ENCODE results near the gene TNFSF12.

DNA sequence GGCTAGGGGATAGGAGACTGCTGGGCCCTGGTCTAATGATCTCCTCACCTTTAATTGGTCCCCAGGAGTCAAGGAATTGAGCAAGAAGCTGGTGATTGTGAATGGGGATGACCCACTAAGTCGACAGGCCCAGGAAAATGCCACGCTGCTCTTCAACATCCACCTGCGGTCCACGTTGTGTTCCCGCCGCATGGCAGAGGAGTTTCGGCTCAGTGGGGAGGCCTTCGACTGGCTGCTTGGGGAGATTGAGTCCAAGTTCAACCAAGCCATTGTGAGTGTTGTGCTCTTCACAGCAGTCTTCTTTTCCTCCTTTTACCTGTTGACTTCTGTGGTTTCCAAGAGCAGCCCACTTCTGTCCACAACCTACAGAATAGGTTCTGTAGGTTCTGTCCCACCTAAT is 45.3 kb upstream of the TNFSF12 start:
- TF ChIP-seq, protein P1, sequence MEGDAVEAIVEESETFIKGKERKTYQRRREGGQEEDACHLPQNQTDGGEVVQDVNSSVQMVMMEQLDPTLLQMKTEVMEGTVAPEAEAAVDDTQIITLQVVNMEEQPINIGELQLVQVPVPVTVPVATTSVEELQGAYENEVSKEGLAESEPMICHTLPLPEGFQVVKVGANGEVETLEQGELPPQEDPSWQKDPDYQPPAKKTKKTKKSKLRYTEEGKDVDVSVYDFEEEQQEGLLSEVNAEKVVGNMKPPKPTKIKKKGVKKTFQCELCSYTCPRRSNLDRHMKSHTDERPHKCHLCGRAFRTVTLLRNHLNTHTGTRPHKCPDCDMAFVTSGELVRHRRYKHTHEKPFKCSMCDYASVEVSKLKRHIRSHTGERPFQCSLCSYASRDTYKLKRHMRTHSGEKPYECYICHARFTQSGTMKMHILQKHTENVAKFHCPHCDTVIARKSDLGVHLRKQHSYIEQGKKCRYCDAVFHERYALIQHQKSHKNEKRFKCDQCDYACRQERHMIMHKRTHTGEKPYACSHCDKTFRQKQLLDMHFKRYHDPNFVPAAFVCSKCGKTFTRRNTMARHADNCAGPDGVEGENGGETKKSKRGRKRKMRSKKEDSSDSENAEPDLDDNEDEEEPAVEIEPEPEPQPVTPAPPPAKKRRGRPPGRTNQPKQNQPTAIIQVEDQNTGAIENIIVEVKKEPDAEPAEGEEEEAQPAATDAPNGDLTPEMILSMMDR (conservative IDR thresholded peaks at IDR 0.05; ENCODE audit: low read depth, low read length) = no peak
- TF ChIP-seq EZH2 (IDR thresholded peaks at IDR 0.05; ENCODE audit: low read length, unreplicated experiment) (no peak), EZH2phosphoT487 (IDR thresholded peaks at IDR 0.05; ENCODE audit: borderline replicate concordance, low read length) (no peak)

Measured in PC-3 (cell line).